ENCODE results near the gene VTA1. TPM values are rescaled to one million over a fixed set of nuclear protein-coding genes. Genes with fewer than 3 reads are reported as not detected.

Gene VTA1
- total and polyA plus RNA-seq, 2 of the 13 experiments (the other 11 are each of a cell fraction or from before 2014, with no cell fraction given): 70.7 to 89.1 TPM

DNA sequence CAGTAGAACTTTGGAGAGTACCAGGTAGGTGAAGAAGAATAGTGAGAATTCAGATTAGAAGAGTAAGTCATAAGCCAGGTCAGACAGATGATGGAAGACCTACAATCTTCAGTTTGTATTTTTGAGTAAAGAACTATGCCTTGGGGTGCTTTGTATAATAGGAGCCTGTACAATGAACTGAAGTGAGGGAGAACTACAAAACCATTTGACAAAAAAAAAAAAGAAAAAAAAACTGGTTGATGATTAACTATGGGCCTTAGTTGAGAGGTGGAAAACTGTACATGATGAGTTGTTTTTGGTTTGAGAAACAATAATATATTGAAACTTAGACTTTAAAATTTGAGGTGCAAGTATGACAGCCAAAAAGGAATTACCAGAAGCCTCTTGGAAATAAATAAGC, 25.7 kb downstream of the VTA1 start:
- Histone ChIP-seq H3K9ac (ENCODE audit: insufficient read depth, low read depth, low read length) (no peak overlapping the region), H3K27me3 (ENCODE audit: control insufficient read depth in 1 of 2, insufficient read depth in 2 of 2, low read length in 2 of 2) (no peaks in the 10 kb centered on the region), H3K9me3 (ENCODE audit: low read length) (no peaks in the 10 kb centered on the region), H4K20me1 (ENCODE audit: insufficient read depth, low read length) (no peaks in the 10 kb centered on the region), H2AFZ (ENCODE audit: low read length) (no peak overlapping the region), H3K4me1 (ENCODE audit: insufficient read depth, low read length) (peaks cover 17% of the 10 kb centered on the region), H3K4me2 (ENCODE audit: low read depth, low read length) (no peak overlapping the region), H3K27ac (ENCODE audit: extremely low read length, insufficient read depth, low read length) (no peak overlapping the region), H3K36me3 (replicated peaks in 1 of 2; ENCODE audit: control insufficient read depth in 1 of 2, insufficient read depth in 2 of 2, low read length in 2 of 2) (peaks cover 9 to 57% of the 10 kb centered on the region in 2 experiments), H3K4me3 (replicated peaks in 1 of 3; ENCODE audit: insufficient read depth in 1 of 3, low read depth in 2 of 3, low read length in 3 of 3) (no peak overlapping the region), H3K79me2 (ENCODE audit: insufficient read depth, low read length) (no peaks in the 10 kb centered on the region)
- no peak for FAIRE-seq
- intact Hi-C loops (cut with micrococcal nuclease; ENCODE audit: unreplicated experiment): no loop called here
- ChIA-PET POLR2A (no interaction called here), CTCF (ENCODE audit: low intra/inter-chr PET ratio, low total read pairs) (no interaction called here)
- no peak for DNase-seq (ENCODE audit: low spot score)
- BruUV-seq (replicated peaks): no TSS peak
- TF ChIP-seq, protein P1, sequence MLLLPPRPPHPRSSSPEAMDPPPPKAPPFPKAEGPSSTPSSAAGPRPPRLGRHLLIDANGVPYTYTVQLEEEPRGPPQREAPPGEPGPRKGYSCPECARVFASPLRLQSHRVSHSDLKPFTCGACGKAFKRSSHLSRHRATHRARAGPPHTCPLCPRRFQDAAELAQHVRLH (CRISPR knock-in tag; IDR thresholded peaks at IDR 0.05; ENCODE audit: borderline replicate concordance, low read depth): no peak
- no peak for TF ChIP-seq RXRB (CRISPR knock-in tag; IDR thresholded peaks at IDR 0.05; ENCODE audit: borderline replicate concordance)
- TF ChIP-seq, protein P2, sequence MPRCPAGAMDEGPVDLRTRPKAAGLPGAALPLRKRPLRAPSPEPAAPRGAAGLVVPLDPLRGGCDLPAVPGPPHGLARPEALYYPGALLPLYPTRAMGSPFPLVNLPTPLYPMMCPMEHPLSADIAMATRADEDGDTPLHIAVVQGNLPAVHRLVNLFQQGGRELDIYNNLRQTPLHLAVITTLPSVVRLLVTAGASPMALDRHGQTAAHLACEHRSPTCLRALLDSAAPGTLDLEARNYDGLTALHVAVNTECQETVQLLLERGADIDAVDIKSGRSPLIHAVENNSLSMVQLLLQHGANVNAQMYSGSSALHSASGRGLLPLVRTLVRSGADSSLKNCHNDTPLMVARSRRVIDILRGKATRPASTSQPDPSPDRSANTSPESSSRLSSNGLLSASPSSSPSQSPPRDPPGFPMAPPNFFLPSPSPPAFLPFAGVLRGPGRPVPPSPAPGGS (CRISPR knock-in tag; IDR thresholded peaks at IDR 0.05): no peak
- TF ChIP-seq, protein P3, sequence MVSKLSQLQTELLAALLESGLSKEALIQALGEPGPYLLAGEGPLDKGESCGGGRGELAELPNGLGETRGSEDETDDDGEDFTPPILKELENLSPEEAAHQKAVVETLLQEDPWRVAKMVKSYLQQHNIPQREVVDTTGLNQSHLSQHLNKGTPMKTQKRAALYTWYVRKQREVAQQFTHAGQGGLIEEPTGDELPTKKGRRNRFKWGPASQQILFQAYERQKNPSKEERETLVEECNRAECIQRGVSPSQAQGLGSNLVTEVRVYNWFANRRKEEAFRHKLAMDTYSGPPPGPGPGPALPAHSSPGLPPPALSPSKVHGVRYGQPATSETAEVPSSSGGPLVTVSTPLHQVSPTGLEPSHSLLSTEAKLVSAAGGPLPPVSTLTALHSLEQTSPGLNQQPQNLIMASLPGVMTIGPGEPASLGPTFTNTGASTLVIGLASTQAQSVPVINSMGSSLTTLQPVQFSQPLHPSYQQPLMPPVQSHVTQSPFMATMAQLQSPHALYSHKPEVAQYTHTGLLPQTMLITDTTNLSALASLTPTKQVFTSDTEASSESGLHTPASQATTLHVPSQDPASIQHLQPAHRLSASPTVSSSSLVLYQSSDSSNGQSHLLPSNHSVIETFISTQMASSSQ (IDR thresholded peaks at IDR 0.05; ENCODE audit: low read depth): 0 out of 2 replicates have a peak, but pooled peaks have one; percentile 29
- TF ChIP-seq, protein P3 (CRISPR knock-in tag; IDR thresholded peaks at IDR 0.05; ENCODE audit: borderline replicate concordance): no peak
- no peak for ATAC-seq
- in situ Hi-C loops (cut with HindIII; ENCODE audit: extremely low pct_ligation_motif_present, low pct_unique_long_range_greater_than_20kb): no loop called here

Measured in HepG2 (cell line).